AG10803 (cell line): ENCODE data around the gene DOCK9.

Experiments used
- DNase-seq: peaks from one replicate; pipeline ENCODE4 v3.0.0; 2010; ENCODE audit warnings: low read depth
- H3K4me3 ChIP-seq: 2 replicates; pipeline ENCODE4 v1.5.1; 2011; ENCODE audit warnings: mild to moderate bottlenecking, low read length, control low read depth
- CTCF ChIP-seq: conservative IDR thresholded peaks from 2 replicates; pipeline ENCODE4 v1.5.1; 2011; ENCODE audit warnings: mild to moderate bottlenecking, low read length, control low read depth, inconsistent platforms

DOCK9 gene

GRCh38 chr13:98921786-98922185, 56.1 kb downstream of the DOCK9 start:
- H3K4me3 ChIP-seq: no peak overlapping the region
- TF ChIP-seq CTCF: no peak
- DNase-seq: no peak

- TF ChIP-seq CTCF: no peak
- DNase-seq: no peak
- no peak overlapping the region for H3K4me3 ChIP-seq
Measured at GRCh38 chr13:98921015-98921580, 56.8 kb downstream of the DOCK9 start.

GRCh38 chr13:98919566-98919965, 58.3 kb downstream of the DOCK9 start:
- no peak overlapping the region for H3K4me3 ChIP-seq
- DNase-seq: no peak
- TF ChIP-seq CTCF: no peak

GRCh38 chr13:98918771-98919170, 59.1 kb downstream of the DOCK9 start:
- no peak for DNase-seq
- TF ChIP-seq CTCF: no peak
- H3K4me3 ChIP-seq: no peak overlapping the region

- no peak for TF ChIP-seq CTCF
- no peak for DNase-seq
- H3K4me3 ChIP-seq: no peak overlapping the region
Measured at GRCh38 chr13:98917116-98917515, 60.7 kb downstream of the DOCK9 start.

GRCh38 chr13:98916403-98916802, 61.5 kb downstream of the DOCK9 start:
- H3K4me3 ChIP-seq: no peak overlapping the region
- no peak for DNase-seq
- no peak for TF ChIP-seq CTCF

- TF ChIP-seq CTCF: no peak
- H3K4me3 ChIP-seq: no peak overlapping the region
- DNase-seq: peak; percentile 4
Measured at GRCh38 chr13:98915981-98916380, 61.9 kb downstream of the DOCK9 start.
